ENCODE data around the gene MAPRE3.

The MAPRE3 gene

GRCh38 chr2:27040282-27040681 lies 69.8 kb downstream of the MAPRE3 start:
- no peak for DNase-seq (ENCODE audit: low read depth)

DNA sequence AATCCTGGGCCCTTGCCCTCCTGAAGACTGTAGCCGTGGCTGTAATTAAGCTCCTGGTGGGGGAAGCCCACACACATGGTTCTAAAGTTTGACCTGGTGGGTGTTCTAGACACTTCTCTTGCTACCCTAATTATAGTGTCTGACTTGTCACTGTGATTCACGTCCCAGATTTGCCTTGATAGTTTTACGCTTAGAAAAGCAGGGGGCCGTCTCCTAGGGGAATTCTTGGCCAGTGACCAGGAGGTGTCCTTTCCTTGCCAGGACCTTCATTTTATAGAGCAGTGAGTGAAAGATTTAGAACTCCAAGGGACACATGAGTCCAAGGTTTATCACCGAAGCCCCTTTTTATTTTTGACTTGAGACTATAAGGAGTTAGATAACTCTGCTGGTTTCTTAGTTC lies 71.3 kb downstream of the MAPRE3 start:
- DNase-seq (ENCODE audit: low read depth) = no peak

DNA sequence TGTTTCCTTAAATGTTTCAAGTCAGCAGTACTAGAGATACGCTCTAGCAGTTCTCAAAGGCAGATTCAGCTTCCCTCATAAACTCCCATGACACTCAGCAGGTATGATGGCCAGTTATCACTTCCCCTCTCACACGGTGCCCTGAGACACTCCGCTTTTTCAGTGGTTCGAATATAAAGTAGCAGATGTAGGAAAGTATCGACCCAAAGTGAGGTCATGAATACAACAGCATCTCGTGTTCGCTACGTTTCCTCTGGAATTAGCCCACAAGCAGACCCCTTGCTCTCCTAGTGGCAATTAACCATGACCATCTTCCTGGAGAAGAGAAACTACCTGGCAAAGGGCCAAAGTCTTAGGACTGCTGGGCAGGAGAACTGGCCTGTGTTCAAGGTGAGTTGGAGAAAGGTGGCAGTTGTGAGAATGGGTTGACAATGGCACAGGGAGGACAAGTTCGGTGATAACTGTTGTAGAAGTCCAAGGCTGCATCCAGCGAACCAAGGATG lies 71.8 kb downstream of the MAPRE3 start:
- DNase-seq (ENCODE audit: low read depth) = no peak

- DNase-seq (ENCODE audit: low read depth) = no peak
Measured at GRCh38 chr2:27042985-27043634, 72.7 kb downstream of the MAPRE3 start.

GRCh38 chr2:27049422-27050280 lies 79.2 kb downstream of the MAPRE3 start:
- DNase-seq (ENCODE audit: low read depth) = no peak

- DNase-seq (ENCODE audit: low read depth) = peak; percentile 83
Measured at GRCh38 chr2:27050281-27050995, 80.0 kb downstream of the MAPRE3 start.

DNA sequence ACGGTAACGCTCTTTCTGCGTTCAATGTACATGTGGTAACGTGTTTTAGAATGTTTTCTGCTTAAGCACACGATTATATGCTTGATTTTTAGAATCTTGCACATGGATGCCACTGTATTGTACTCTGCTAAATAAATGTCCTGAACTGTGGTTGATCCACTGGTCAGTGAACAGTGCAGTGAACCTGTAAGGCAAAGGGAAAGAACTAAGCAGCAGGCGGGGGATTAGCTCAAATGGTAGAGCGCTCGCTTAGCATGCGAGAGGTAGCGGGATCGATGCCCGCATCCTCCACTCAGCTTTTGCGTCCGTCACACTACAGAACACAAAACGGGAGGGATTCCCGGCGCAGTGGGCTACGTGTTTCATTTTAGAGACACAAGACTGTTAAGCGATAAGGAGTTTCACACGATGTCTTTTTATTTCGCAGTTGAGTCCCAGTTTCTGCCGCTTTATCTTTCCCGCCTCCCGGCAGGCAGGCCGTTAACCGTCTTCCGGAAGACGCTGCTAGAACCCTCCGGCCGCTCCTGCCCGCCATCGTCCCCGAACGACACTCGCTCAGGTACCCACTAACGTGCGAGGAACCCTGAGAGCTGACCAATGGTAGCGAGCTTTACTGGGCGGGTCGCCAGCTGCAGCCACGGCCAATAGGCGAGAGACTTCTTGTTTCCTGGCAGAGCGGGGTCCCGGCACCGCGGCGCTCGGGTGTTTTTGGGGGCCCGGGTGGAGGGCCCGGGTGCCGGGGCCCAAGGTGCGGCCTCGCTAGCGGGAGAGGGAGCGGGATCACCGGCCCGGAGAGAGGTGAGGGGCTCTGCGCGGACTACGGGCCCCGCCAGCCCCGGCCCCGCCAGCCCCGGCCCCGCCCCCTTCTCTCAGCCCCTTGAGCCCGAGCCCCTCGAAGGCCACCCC lies 80.8 kb downstream of the MAPRE3 start, which contains the start of gene AGBL5:
Gene AGBL5, plus strand, starts transcription at position 673 of the 906 bp plus-strand sequence. CDS start 1,291 bp downstream, outside the sequence.
- DNase-seq (ENCODE audit: low read depth) = peak; percentile 70

- no peak for DNase-seq (ENCODE audit: low read depth)
Measured at GRCh38 chr2:27051902-27052645, 81.6 kb downstream of the MAPRE3 start.

- no peak for DNase-seq (ENCODE audit: low read depth)
Measured at GRCh38 chr2:27053321-27053720, 82.9 kb downstream of the MAPRE3 start.

DNA sequence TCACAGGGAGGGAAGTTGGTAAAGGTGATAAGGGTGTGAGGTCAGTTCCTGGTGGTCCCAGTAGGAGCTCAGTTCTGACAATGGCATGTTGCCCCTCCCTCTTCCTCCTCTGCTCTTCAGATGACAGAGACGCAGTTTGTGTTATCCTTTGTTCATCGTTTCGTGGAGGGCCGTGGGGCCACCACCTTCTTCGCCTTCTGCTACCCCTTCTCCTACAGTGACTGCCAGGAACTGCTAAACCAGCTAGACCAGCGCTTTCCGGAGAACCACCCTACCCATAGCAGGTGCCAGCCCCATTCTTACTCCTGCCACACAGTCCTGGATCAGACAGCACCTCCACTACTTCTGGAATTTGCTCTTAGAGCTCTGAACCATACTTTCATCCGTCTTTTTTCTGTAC lies 83.3 kb downstream of the MAPRE3 start:
- DNase-seq (ENCODE audit: low read depth) = no peak

- DNase-seq (ENCODE audit: low read depth) = no peak
Measured at GRCh38 chr2:27054721-27055120, 84.3 kb downstream of the MAPRE3 start.

GRCh38 chr2:27057184-27057583 lies 86.7 kb downstream of the MAPRE3 start:
- no peak for DNase-seq (ENCODE audit: low read depth)

GRCh38 chr2:27058210-27058609 lies 87.8 kb downstream of the MAPRE3 start:
- no peak for DNase-seq (ENCODE audit: low read depth)

DNA sequence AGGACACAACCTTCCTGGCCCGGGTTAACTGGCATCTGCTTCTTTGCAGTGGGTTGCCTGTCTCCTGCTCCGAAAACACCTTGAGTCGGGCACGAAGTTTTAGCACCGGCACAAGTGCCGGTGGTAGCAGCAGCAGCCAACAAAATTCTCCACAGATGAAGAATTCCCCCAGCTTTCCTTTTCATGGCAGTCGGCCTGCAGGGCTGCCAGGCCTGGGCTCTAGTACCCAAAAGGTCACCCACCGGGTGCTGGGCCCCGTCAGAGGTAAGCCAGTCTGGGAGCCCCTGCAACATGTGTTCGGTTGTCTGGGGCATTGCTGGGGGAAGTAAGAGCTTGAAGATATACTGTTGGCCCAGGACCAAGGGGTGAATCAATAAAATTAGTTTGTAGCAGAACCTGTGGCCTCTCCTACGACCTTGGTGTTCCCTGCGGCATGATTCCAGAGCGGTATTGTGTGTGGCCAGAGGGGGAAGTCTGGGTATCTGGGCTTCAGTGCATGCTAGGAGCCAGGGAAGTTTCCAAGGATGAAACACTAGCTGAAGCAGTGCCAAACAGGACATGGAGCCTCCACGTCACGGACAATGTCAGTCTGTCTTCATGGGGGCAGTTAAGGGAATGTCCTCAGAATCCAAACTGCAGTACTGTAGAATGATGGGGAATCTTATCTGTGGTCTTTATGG lies 88.8 kb downstream of the MAPRE3 start:
- no peak for DNase-seq (ENCODE audit: low read depth)

DNA sequence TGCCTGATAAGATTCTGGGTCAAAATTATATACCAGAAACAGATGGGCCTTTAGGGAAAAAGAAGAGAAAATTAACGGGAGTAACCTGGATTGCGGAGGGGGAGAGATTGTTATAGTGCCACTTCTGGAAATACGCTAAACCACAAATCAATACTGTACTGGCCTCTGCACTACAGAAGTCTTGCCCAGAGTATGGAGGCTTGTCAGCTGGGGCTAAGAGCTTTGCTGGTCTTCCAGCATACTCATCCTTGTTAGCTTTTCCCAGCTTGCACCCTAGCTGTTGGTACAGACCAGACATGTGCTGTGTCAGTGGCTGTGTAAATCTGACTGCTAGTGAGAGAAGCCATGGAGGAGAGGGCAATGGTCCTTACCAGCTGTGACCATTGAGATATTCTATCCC lies 89.9 kb downstream of the MAPRE3 start:
- no peak for DNase-seq (ENCODE audit: low read depth)

DNA sequence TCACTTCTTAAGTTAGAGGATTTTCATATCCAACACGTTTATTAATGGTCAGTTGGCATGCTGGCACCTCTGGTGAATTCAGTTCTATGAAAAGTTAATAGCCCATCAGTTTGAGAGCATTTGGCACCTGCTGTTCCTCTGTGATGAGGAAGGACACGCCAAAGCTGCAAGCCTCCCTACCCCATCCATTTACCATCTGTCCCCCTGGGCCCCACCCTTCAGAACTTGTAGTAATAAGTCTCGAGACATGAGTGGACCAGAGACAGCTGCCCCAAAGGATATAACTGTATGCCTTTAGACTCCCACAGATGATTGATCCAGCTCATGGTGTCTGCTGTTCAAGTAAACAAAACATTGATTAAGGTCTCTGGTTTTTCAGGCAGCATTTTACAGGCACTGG lies 94.7 kb downstream of the MAPRE3 start:
- no peak for DNase-seq (ENCODE audit: low read depth)

DNA sequence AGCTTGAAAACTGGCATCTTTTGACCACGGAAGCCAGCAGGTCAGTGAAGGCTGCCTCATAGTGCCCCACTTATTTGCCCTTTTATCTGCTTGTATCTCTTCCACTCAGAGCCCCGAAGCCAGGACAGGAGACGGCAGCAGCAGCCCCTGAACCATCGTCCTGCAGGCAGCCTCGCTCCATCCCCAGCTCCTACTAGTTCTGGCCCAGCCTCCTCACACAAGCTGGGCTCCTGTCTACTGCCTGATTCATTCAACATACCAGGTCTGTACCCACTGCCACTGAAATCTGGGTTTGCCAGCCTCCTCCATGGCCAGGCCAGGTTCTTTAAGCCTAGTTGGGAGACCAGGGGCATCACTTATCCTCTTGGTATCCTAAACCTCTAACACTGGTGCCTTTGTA lies 96.9 kb downstream of the MAPRE3 start:
- no peak for DNase-seq (ENCODE audit: low read depth)

- no peak for DNase-seq (ENCODE audit: low read depth)
Measured at GRCh38 chr2:27069436-27069835, 99.0 kb downstream of the MAPRE3 start.

GRCh38 chr2:27069961-27070618 lies 99.7 kb downstream of the MAPRE3 start:
- no peak for DNase-seq (ENCODE audit: low read depth)
